ENCODE results near the gene AIG1.

AIG1 gene

DNA sequence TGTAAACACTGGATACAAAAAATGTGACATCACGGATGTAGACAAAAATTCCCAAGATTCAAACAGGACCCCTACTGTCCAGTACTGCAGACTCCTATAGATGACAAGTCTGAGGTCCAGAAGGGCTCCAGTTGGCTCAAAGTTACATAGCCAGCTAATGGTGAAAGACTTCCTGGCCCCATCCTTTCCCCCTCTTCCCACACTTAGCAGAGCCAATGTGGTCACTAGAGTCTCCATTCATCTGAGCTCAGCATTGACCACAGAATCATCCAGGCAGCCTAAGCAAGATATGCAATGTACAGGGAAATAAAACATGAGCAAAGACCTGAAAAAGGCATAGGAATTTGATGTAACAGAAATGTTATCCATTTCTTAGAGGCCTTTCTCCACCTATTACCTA is 209.3 kb downstream of the AIG1 start:
- POLR2A ChIA-PET: no interaction called here
- CTCF ChIA-PET: interaction anchor here (0.5 kb wide), 1 partner anchor 157 kb away, joined by 3 read pairs; no protein-coding TSS in a partner anchor
- TF ChIP-seq CTBP1 (IDR thresholded peaks at IDR 0.05; ENCODE audit: borderline replicate concordance): no peak
- no peak for TF ChIP-seq ZNF384 (IDR thresholded peaks at IDR 0.05)
- TF ChIP-seq FOXA1 (IDR thresholded peaks at IDR 0.05): no peak
- no peak for TF ChIP-seq BHLHE40 (IDR thresholded peaks at IDR 0.05; ENCODE audit: borderline replicate concordance)
- TF ChIP-seq HDGF (IDR thresholded peaks at IDR 0.05; ENCODE audit: borderline replicate concordance): no peak
- TF ChIP-seq SP1 (IDR thresholded peaks at IDR 0.05): no peak
- no peak for TF ChIP-seq LEF1 (IDR thresholded peaks at IDR 0.05; ENCODE audit: borderline replicate concordance)
- no peak for TF ChIP-seq PKNOX1 (IDR thresholded peaks at IDR 0.05)
- DNase-seq (ENCODE audit: extremely low spot score): no peak

GRCh38 chr6:143271024-143271423 is 210.3 kb downstream of the AIG1 start:
- CTCF ChIA-PET: no interaction called here
- POLR2A ChIA-PET: no interaction called here
- DNase-seq (ENCODE audit: extremely low spot score): no peak
- TF ChIP-seq FOXK2 (IDR thresholded peaks at IDR 0.05): no peak
- 0 out of 2 replicates have a peak, but pooled peaks have one; percentile 26 for TF ChIP-seq PKNOX1 (IDR thresholded peaks at IDR 0.05)
- TF ChIP-seq BHLHE40 (IDR thresholded peaks at IDR 0.05; ENCODE audit: borderline replicate concordance): no peak
- no peak for TF ChIP-seq SUZ12 (IDR thresholded peaks at IDR 0.05)

DNA sequence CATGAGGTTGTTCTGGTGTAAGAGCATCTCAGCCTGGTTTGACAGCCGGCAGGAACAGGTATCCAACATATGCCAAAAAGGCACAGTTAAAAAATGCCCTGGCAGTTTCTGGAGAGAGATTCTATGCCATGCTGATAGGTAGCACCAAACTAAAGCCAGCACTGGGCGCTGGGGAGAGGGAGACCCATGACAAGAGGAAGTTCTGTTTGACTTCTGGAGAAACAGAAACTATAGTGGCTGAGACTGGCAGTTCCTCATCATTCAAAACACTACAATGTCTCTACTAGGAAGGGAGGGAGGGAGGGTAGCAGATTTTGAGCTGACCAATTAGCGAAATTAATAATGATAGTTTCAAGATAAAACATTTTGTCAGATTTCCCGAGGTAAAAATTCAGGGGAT is 215.7 kb downstream of the AIG1 start:
- ChIA-PET CTCF (no interaction called here), POLR2A (no interaction called here)
- DNase-seq (ENCODE audit: extremely low spot score): no peak
- TF ChIP-seq BHLHE40 (IDR thresholded peaks at IDR 0.05; ENCODE audit: borderline replicate concordance): no peak

DNA sequence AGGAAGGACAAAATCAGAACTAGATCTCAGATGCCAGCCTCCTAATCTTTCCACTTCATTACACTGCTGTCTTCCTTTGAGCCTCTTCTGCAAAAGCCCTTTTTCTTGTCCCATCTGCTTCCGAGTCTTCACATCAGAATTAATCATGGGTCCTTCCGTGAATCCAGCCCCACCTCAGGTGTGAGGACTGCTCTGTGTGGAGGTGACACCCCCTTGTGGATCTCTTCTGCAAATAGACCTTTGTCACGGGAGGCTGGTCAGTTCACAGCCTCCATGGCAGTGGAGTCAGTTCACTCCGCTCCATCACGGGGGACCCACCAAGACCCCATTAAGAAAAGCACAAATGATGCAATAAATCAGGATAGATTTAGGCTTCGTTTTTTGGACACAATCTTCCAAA is 218.7 kb downstream of the AIG1 start:
- peak; percentile 51 for DNase-seq (ENCODE audit: extremely low spot score)
- no peak for TF ChIP-seq TARDBP (IDR thresholded peaks at IDR 0.05)
- no peak for TF ChIP-seq ELF4 (IDR thresholded peaks at IDR 0.05)
- TF ChIP-seq BHLHE40 (IDR thresholded peaks at IDR 0.05; ENCODE audit: borderline replicate concordance): no peak
- no peak for TF ChIP-seq HDGF (IDR thresholded peaks at IDR 0.05; ENCODE audit: borderline replicate concordance)
- TF ChIP-seq L3MBTL2 (conservative IDR thresholded peaks at IDR 0.05): no peak
- TF ChIP-seq SP1 (IDR thresholded peaks at IDR 0.05): no peak
- TF ChIP-seq LEF1 (IDR thresholded peaks at IDR 0.05; ENCODE audit: borderline replicate concordance): no peak
- no peak for TF ChIP-seq SUZ12 (IDR thresholded peaks at IDR 0.05)
- no peak for TF ChIP-seq ZNF384 (IDR thresholded peaks at IDR 0.05)
- ChIA-PET POLR2A (no interaction called here), CTCF (no interaction called here)

GRCh38 chr6:143283887-143284645 is 223.4 kb downstream of the AIG1 start:
- no peak for TF ChIP-seq CTBP1 (IDR thresholded peaks at IDR 0.05; ENCODE audit: borderline replicate concordance)
- no peak for TF ChIP-seq ELF4 (IDR thresholded peaks at IDR 0.05)
- TF ChIP-seq HDGF (IDR thresholded peaks at IDR 0.05; ENCODE audit: borderline replicate concordance): no peak
- TF ChIP-seq SP1 (IDR thresholded peaks at IDR 0.05): no peak
- TF ChIP-seq NFRKB (IDR thresholded peaks at IDR 0.05): no peak
- TF ChIP-seq SUZ12 (IDR thresholded peaks at IDR 0.05): no peak
- no peak for TF ChIP-seq PKNOX1 (IDR thresholded peaks at IDR 0.05)
- TF ChIP-seq FOXM1 (IDR thresholded peaks at IDR 0.05; ENCODE audit: borderline replicate concordance): no peak
- ChIA-PET CTCF (no interaction called here), POLR2A (no interaction called here)
- no peak for DNase-seq (ENCODE audit: extremely low spot score)

GRCh38 chr6:143286251-143286795 is 225.6 kb downstream of the AIG1 start:
- CTCF ChIA-PET: no interaction called here
- TF ChIP-seq SUZ12 (IDR thresholded peaks at IDR 0.05) (no peak), ELF4 (IDR thresholded peaks at IDR 0.05) (no peak), ARNT (IDR thresholded peaks at IDR 0.05) (no peak), TARDBP (IDR thresholded peaks at IDR 0.05) (no peak), NFRKB (IDR thresholded peaks at IDR 0.05) (no peak), HDGF (IDR thresholded peaks at IDR 0.05; ENCODE audit: borderline replicate concordance) (no peak), SP1 (IDR thresholded peaks at IDR 0.05) (no peak), ZNF384 (IDR thresholded peaks at IDR 0.05) (no peak), BHLHE40 (IDR thresholded peaks at IDR 0.05; ENCODE audit: borderline replicate concordance) (no peak), FOXA1 (IDR thresholded peaks at IDR 0.05) (no peak), PKNOX1 (IDR thresholded peaks at IDR 0.05) (no peak), CTBP1 (IDR thresholded peaks at IDR 0.05; ENCODE audit: borderline replicate concordance) (no peak), LEF1 (IDR thresholded peaks at IDR 0.05; ENCODE audit: borderline replicate concordance) (no peak), L3MBTL2 (conservative IDR thresholded peaks at IDR 0.05) (no peak), FOXM1 (IDR thresholded peaks at IDR 0.05; ENCODE audit: borderline replicate concordance) (no peak), FOXK2 (IDR thresholded peaks at IDR 0.05) (no peak)
- no peak for DNase-seq (ENCODE audit: extremely low spot score)
- POLR2A ChIA-PET: no interaction called here
